ENCODE measurements around the gene MAG.

- no peak for TF ChIP-seq CTCF (conservative IDR thresholded peaks at IDR 0.05; ENCODE audit: low read length)
- no peak for TF ChIP-seq EZH2phosphoT487 (IDR thresholded peaks at IDR 0.05; ENCODE audit: borderline replicate concordance)
Observed at GRCh38 chr19:35260694-35261304, 31.2 kb upstream of the MAG start.
